T follicular helper cell (primary cell): ENCODE data around the gene BRPF1.
A peak's percentile ranks its signal among the peaks of the same experiment; 100 is the strongest.

ENCODE experiments used
- DNase-seq: peaks from one replicate; pipeline ENCODE4 v3.0.0-alpha.2; 2020; ENCODE audit warnings: low read depth
- total RNA-seq, 2 experiments: gene quantifications; one replicate each; lab custom pipeline; 2026; lab: John Stamatoyannopoulos, UW

BRPF1 gene
- total RNA-seq = 103 to 109 reads per million in 2 experiments

GRCh38 chr3:9731206-9732079, at the start of gene BRPF1:
Gene BRPF1, plus strand, starts transcription at chr3:9731735. Its CDS starts 2,406 bp downstream, at chr3:9734141.
- DNase-seq = peak; percentile 100

- DNase-seq = no peak
Measured at GRCh38 chr3:9682096-9682495, 49.4 kb upstream of the BRPF1 start.

GRCh38 chr3:9683426-9683825, 48.1 kb upstream of the BRPF1 start:
- no peak for DNase-seq

GRCh38 chr3:9685216-9686049, 46.1 kb upstream of the BRPF1 start:
- DNase-seq = no peak

DNA sequence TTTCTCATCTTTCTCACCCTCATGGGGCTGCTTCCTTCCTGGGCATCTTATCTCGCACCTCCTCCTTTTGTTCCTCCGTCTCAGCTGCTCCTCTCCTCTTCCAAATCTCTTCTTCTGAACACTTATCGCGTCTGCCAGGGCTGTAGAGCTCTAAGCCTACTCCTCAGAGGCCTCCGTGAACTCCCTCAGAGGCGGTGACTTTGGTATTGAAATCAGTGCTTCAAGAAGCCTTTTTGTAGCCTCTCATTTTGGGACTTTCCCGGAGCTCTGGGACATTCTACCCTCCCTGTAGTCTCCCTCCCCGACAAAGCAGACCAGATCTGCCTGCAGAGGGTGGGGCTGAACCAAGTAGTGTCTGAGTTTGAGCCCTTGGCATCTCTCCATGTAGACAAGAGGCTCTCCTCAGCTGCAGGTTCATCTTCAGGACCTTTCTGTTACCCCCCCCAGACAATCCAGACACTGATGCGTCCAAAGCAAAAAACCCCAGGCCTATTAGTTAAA, 45.4 kb upstream of the BRPF1 start:
- no peak for DNase-seq

- DNase-seq = no peak
Measured at GRCh38 chr3:9686703-9687102, 44.8 kb upstream of the BRPF1 start.

DNA sequence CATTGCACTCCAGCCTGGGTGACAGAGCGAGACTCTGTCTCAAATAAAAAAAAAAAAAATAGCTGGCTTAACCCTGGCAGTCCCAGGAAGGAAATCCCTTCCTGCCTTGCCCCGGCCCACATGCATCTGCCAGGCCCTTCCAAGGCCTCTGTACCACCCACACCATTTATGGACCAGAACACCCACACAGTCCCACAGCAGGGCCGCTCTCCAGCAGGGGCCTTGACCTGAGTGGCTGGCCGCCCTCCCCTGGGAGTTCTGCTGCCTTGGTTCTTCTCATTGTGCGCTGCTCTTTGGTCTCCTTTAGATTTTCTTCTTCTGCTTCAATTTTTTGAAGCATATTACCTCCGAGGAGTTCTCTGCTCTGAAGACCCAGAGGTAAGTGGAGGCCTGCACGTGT, 44.0 kb upstream of the BRPF1 start:
- no peak for DNase-seq

GRCh38 chr3:9688961-9689360, 42.6 kb upstream of the BRPF1 start:
- DNase-seq = no peak

DNA sequence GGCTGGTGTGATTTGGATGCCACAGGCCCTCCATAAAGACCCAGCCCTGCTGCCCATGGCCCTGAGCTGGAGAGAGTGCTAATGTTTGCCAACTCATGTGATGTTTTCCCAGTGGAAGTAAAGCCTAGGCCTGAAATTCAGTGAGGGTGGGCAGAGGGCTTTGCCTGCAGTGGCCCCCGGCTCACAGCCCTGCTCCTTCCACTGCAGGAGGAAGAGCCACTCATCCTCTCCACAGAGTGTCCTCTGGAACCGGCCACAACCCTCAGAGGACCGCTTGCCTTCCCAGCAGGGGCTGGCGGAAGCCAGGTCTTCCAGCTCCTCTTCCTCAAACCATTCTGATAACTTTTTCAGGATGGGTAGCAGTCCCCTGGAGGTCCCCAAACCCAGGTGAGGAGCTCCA, 41.8 kb upstream of the BRPF1 start:
- DNase-seq = no peak

DNA sequence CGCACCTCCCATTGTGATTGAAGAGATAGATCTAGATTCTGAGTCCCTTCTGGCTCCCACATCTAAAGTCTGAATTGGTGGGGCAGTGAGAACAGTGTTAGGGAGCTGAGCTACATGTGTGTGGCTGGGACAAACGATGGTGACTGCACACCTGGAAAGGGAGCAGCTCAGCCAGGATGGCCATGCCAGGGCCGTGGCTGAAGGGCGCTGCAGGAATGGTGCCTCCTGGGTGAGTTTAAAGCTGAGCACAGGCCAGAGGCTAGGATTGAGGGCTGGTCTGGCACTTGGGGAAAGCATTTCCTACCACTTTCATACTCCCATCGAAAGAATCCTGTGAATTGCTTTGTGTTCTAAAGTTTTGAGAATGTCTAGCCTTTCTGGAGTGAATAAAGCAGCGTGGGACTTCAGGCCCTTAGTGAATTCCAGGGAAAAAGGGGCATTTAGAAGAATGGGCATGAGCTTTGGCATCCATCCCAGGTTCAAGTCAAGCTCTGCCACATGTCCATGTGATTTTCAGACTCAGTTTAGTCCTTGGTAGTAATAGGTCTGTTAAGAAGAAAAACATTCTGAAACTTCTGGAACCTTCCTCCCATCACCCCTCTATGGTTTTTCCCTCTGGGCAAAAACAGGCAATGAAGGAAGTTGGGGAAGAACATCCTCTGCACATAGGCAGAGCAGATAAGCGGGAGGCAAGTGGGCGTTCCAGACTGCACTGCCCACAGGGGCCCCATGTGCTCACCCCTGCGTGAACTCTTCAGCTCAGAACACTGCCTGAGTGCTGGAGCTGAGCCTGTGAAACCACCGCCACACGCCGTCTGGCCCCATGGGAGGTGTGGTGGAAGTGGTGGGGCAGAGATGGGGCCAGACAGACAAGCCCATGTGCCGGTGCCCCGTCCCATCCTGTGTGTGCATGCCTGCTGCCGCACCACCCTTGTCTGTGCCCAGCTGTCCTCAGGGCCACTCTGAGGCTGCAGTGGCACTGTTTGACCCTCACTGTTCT, 40.8 kb upstream of the BRPF1 start:
- no peak for DNase-seq

- DNase-seq = no peak
Measured at GRCh38 chr3:9691636-9692035, 39.9 kb upstream of the BRPF1 start.

DNA sequence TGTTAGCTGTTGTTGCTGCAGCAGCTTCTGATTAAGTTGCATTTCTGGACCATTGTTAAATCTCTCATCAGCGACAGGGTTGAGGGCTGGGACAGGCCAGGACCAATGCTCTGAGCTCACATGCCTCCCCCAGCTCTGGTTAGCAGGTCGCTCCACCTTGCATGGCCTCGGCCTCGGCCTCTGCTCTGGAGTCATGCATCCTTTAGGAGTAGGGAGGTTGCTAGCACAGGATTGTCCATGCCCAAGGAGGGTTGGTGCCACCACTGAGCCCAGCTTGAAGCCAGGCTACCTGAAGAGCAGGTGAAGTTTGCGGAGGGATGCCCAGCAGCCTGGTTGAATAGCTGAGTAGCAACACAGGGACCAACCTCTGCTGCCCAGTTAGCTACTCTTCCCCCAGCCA, 39.1 kb upstream of the BRPF1 start:
- no peak for DNase-seq

GRCh38 chr3:9695345-9695744, 36.2 kb upstream of the BRPF1 start:
- no peak for DNase-seq

DNA sequence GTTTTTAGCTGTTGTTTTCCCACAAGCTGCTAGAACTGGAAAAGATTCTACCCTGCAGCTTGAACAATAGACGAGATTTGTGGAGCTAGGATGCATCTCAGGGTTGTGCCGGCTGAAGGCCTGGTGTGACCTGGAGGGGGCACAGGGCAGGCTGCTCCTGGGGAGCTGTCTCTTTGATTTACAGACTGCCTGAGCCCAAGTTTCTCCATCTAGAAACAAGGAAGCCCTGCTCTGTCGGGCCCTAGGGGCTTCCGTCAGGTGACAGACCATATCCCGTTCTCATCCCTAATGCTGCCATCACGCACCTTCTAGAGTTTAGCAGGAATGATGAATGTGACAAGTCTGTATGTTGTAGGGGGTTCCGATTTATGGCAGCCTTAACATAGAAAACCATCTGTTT, 35.8 kb upstream of the BRPF1 start:
- no peak for DNase-seq

GRCh38 chr3:9696480-9697220, 34.9 kb upstream of the BRPF1 start:
- no peak for DNase-seq

DNA sequence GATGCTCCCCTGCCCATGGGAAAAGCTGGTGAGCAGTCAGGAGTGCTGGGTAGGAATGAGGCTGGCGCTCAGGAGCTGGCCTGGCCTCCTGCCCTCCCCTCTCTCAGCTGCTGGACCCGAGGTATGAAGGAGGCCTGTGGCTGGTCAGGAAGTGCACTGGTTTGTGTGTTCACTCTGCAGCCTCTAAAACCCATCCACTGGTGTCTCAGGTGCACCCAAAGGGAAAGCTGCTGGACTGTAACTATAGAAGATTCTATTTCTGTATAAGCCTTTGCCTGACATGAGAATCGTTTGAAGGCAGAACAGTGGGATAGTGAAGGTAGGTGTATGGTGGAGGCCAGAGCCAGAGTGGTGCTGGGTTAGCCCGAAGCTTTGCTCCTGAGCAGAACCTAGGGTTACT, 33.6 kb upstream of the BRPF1 start:
- no peak for DNase-seq

DNA sequence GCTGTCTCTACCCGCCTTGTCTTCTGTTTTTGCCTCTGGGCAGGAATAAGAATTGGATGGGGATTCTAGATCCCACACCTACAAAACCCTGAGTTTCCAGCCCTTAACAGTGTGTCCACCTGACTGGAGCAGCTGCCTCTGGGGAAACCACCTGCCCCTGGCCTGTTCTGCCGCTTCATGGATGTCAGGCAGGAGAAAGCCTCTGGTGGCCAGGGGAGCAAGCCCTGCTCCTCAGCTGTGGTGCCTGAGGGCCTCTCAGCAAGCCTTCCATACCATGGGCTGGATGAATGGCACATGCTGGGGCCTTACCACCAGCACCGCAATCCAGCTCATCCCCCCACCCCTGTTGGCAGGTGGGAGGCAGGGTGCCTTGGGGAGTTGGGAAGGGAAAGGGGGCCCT, 33.2 kb upstream of the BRPF1 start:
- DNase-seq = no peak

DNA sequence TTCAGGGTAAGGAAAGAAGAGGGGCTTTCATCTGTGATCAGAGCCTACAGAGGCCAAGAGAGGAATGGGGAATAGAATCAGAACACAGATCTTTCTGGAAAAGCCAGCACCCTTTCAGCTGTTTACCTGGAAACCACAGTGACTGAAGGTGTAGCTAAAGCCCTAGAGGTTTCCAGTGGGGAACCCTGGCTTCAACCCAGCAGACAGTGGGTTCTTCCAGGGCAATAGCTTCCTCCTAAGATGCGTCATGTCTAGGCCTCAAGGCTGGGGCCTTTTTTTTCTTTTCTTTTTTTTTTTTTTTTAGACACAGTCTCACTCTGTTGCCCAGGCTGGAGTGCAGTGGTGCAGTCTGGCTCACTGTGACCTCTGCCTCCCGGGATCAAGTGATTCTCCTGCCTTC, 31.0 kb upstream of the BRPF1 start:
- no peak for DNase-seq

- DNase-seq = no peak
Measured at GRCh38 chr3:9701006-9701405, 30.5 kb upstream of the BRPF1 start.

GRCh38 chr3:9701711-9702110, 29.8 kb upstream of the BRPF1 start:
- no peak for DNase-seq

DNA sequence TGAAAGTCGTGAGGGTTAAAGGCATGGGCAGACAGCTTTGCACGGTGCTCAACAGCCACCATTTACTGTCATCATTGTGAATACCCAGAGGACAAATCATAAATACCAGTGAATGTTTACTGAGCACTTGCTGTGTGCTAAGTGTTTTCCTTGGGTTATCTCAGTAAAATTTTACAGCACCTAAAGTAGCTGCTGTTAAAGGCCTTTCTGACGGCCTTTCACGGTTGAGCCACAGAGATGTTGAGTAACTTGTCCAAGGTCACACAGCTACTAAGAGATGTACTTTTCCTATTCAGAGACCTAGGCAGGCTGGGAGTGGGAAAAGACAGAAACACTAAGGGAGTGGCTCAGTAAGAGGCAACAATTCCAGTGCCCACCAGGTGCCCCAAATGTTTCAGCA, 28.3 kb upstream of the BRPF1 start:
- DNase-seq = no peak
